HL-60 (cell line): Measurements from ENCODE around the gene DHFR2.

Source experiments
- DNase-seq, 2 experiments: peaks; one replicate each; pipeline ENCODE4 v3.0.0-alpha.2; 2010 to 2020; ENCODE audit warnings: low read depth in 1 of 2, low spot score in 1 of 2
- H3K27ac ChIP-seq: fragments of 250-450 bp; sonication (Bioruptor Pico); replicated peaks from 2 replicates; pipeline ENCODE4 v1.5.1; 2020; ENCODE audit warnings: mild to moderate bottlenecking, moderate library complexity
- H3K27me3 ChIP-seq: fragments of 250-450 bp; sonication (Bioruptor Pico); 2 replicates; pipeline ENCODE4 v1.5.1; 2021; ENCODE audit warnings: mild to moderate bottlenecking, moderate library complexity; ENCODE audit not compliant: insufficient read depth, poor library complexity, severe bottlenecking
- H3K4me3 ChIP-seq: replicated peaks from 2 replicates; pipeline ENCODE4 v1.5.1; 2011; ENCODE audit warnings: mild to moderate bottlenecking, control low read depth, low read length; ENCODE audit not compliant: insufficient read depth
- GABPA ChIP-seq: IDR thresholded peaks from 2 replicates; pipeline ENCODE4 v1.6.1; 2012; ENCODE audit warnings: low read depth
- POLR2AphosphoS5 ChIP-seq: IDR thresholded peaks from 2 replicates; pipeline ENCODE4 v1.6.1; 2012; ENCODE audit warnings: low read depth
- REST ChIP-seq: IDR thresholded peaks from 2 replicates; pipeline ENCODE4 v1.6.1; 2012; ENCODE audit warnings: low read depth; ENCODE audit not compliant: insufficient replicate concordance
- SPI1 ChIP-seq: IDR thresholded peaks from 2 replicates; pipeline ENCODE4 v1.6.1; 2012; ENCODE audit warnings: low read depth, mild to moderate bottlenecking, borderline replicate concordance
- TF ChIP-seq, protein P1 (sequence below): IDR thresholded peaks from one replicate; pipeline ENCODE4 v1.5.1; 2011; ENCODE audit warnings: low read length, control low read depth, inconsistent platforms; ENCODE audit not compliant: insufficient read depth

DHFR2 gene

DNA sequence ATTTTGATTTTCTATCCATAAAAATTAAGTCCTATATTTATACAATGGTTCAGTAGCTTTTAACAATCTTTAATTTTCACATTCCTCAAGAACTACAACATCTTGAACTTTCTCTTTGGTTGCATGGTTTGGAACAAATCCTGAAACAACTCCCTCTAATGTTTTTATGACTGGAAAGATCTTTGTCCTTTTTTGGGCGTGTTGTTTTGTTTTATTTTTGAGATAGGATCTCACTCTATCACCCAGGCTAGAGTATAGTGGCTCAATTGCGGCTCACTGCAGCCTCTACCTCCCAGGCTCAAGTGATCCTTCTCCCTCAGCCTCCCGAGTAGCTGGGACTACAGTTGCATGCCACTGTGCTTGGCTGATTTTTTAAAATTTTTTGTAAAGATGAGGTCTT is 38.3 kb downstream of the DHFR2 start:
- Histone ChIP-seq H3K27me3 (no peaks in the 10 kb centered on the region), H3K27ac (no peak overlapping the region)
- DNase-seq, result no peak

GRCh38 chr3:94020293-94020692 is 42.4 kb downstream of the DHFR2 start:
- H3K27me3 ChIP-seq, result no peaks in the 10 kb centered on the region
- no peak overlapping the region for H3K27ac ChIP-seq
- TF ChIP-seq POLR2AphosphoS5, result no peak
- H3K4me3 ChIP-seq, result no peak overlapping the region
- no peak for DNase-seq

More for the DNA sequence above, 38.3 kb downstream of the DHFR2 start:
- no peak overlapping the region for H3K4me3 ChIP-seq
- TF ChIP-seq GABPA, result no peak
- TF ChIP-seq SPI1, result no peak
- TF ChIP-seq POLR2AphosphoS5, result no peak
- TF ChIP-seq REST, result no peak
- TF ChIP-seq, protein P1, sequence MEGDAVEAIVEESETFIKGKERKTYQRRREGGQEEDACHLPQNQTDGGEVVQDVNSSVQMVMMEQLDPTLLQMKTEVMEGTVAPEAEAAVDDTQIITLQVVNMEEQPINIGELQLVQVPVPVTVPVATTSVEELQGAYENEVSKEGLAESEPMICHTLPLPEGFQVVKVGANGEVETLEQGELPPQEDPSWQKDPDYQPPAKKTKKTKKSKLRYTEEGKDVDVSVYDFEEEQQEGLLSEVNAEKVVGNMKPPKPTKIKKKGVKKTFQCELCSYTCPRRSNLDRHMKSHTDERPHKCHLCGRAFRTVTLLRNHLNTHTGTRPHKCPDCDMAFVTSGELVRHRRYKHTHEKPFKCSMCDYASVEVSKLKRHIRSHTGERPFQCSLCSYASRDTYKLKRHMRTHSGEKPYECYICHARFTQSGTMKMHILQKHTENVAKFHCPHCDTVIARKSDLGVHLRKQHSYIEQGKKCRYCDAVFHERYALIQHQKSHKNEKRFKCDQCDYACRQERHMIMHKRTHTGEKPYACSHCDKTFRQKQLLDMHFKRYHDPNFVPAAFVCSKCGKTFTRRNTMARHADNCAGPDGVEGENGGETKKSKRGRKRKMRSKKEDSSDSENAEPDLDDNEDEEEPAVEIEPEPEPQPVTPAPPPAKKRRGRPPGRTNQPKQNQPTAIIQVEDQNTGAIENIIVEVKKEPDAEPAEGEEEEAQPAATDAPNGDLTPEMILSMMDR, result no peak

GRCh38 chr3:94019659-94020058 is 43.1 kb downstream of the DHFR2 start:
- no peak overlapping the region for H3K4me3 ChIP-seq
- H3K27ac ChIP-seq, result no peak overlapping the region
- no peaks in the 10 kb centered on the region for H3K27me3 ChIP-seq
- TF ChIP-seq REST, result no peak
- TF ChIP-seq, protein P1, result no peak
- TF ChIP-seq SPI1, result no peak
- no peak for TF ChIP-seq GABPA
- TF ChIP-seq POLR2AphosphoS5, result no peak
- no peak for DNase-seq

- no peaks in the 10 kb centered on the region for H3K27me3 ChIP-seq
- no peak overlapping the region for H3K27ac ChIP-seq
- no peak for DNase-seq
- H3K4me3 ChIP-seq, result no peak overlapping the region
- TF ChIP-seq SPI1, result no peak
- no peak for TF ChIP-seq REST
- TF ChIP-seq GABPA, result no peak
- TF ChIP-seq, protein P1, result no peak
- no peak for TF ChIP-seq POLR2AphosphoS5
These were observed 47.7 kb downstream of the DHFR2 start for GRCh38 chr3:94015025-94015424.
